ENCODE data around the gene FXYD6. TPM values are rescaled to one million over a fixed set of nuclear protein-coding genes. Genes with fewer than 3 reads are reported as not detected.

FXYD6 gene
- total and polyA plus RNA-seq, 9 of the 15 experiments (the other 6 are each of a cell fraction or from before 2014, with no cell fraction given) = 0.07 to 0.35 TPM; not detected in 7

GRCh38 chr11:117887431-117888138 lies 11.1 kb upstream of the FXYD6 start:
- 4% methylated on average over 9 of the region's 9 CpGs for WGBS (ENCODE audit: insufficient coverage, low coverage, missing lambda C conversion rate)
- ATAC-seq (no peak), FAIRE-seq (no peak), DNase-seq (ENCODE audit: extremely low read depth in 1 of 4, low spot score in 3 of 4) (no peak)
- in situ Hi-C loops (cut with MboI) (no loop called here), intact Hi-C loops (cut with micrococcal nuclease) (no loop called here)
- no peaks in the 10 kb centered on the region for H3K36me3 ChIP-seq (ENCODE audit: control insufficient read depth, insufficient read depth, low read length)
- peaks cover 0 to 7% of the 10 kb centered on the region in 2 experiments; a peak in 3 of 5 replicates for H3K4me1 ChIP-seq (replicated peaks in 1 of 2; ENCODE audit: control insufficient read depth in 2 of 2, insufficient read depth in 2 of 2, low read length in 2 of 2)
- peaks cover 18 to 45% of the 10 kb centered on the region in 2 experiments; a peak in 4 of 5 replicates for H3K27me3 ChIP-seq (ENCODE audit: control insufficient read depth in 2 of 2, insufficient read depth in 2 of 2, low read length in 2 of 2)
- H3K27ac ChIP-seq (ENCODE audit: extremely low read depth, low read depth, low read length) = no peak overlapping the region
- no peak overlapping the region for H3K4me3 ChIP-seq
- no peak overlapping the region for H3K4me2 ChIP-seq (ENCODE audit: insufficient read depth, low read length)
- H3K9me3 ChIP-seq (replicated peaks; ENCODE audit: control insufficient read depth, insufficient read depth, low read depth, low read length) = no peaks in the 10 kb centered on the region
- CTCF ChIA-PET (ENCODE audit: low intra/inter-chr PET ratio) = no interaction called here
- BruUV-seq (replicated peaks) = no TSS peak
- H2AFZ ChIP-seq (ENCODE audit: low read depth, low read length) = no peak overlapping the region
- no peaks in the 10 kb centered on the region for H3K79me2 ChIP-seq (ENCODE audit: control insufficient read depth, insufficient read depth, low read length)
- POLR2A ChIA-PET = no interaction called here
- no peak overlapping the region for H3K9ac ChIP-seq (ENCODE audit: insufficient read depth in 1 of 2, low read depth in 2 of 2, low read length in 2 of 2)
- no peaks in the 10 kb centered on the region; the same call in 1 of the 2 replicates for H4K20me1 ChIP-seq (replicated peaks; ENCODE audit: control insufficient read depth, insufficient read depth, low read length)
- no peaks in the 10 kb centered on the region for H3K9me1 ChIP-seq (ENCODE audit: control insufficient read depth, insufficient read depth, low read length)
- TF ChIP-seq ZNF655 (CRISPR knock-in tag; IDR thresholded peaks at IDR 0.05) (no peak), NKRF (IDR thresholded peaks at IDR 0.05; ENCODE audit: borderline replicate concordance) (no peak), NRF1 (conservative IDR thresholded peaks at IDR 0.05 in 1 of 2, IDR thresholded peaks at IDR 0.05 in 1 of 2) (no peak), BCL6 (CRISPR knock-in tag; IDR thresholded peaks at IDR 0.05) (no peak), CBFB (CRISPR knock-in tag; IDR thresholded peaks at IDR 0.05) (no peak), HDGF (IDR thresholded peaks at IDR 0.05) (no peak), MEF2A (IDR thresholded peaks at IDR 0.05; ENCODE audit: control insufficient read depth, low read depth, low read length) (no peak), ZFP91 (CRISPR knock-in tag; IDR thresholded peaks at IDR 0.05) (no peak)

Measured in K562 (cell line).